NOMO-1 (cell line): ENCODE data around the gene HES3.

Source experiments
- DNase-seq, 2 experiments: peaks; one replicate each; lab custom pipeline; 2025; ENCODE audit not compliant: unreplicated experiment in 2 of 2; lab: John Stamatoyannopoulos, UW

The HES3 gene

GRCh38 chr1:6276811-6277555 is 33.0 kb downstream of the HES3 start:
- DNase-seq, result no peak

GRCh38 chr1:6278263-6278662 is 34.3 kb downstream of the HES3 start:
- no peak for DNase-seq

- no peak for DNase-seq
Measured at GRCh38 chr1:6279066-6279465, 35.1 kb downstream of the HES3 start.

- DNase-seq, result no peak
Measured at GRCh38 chr1:6279613-6280383, 35.8 kb downstream of the HES3 start.

GRCh38 chr1:6280761-6281451 is 36.9 kb downstream of the HES3 start:
- DNase-seq, result no peak

- DNase-seq, result no peak
Measured at GRCh38 chr1:6281511-6282402, 37.8 kb downstream of the HES3 start.

GRCh38 chr1:6282577-6283270 is 38.7 kb downstream of the HES3 start:
- no peak for DNase-seq

- DNase-seq, result no peak
Measured at GRCh38 chr1:6285336-6285735, 41.4 kb downstream of the HES3 start.

GRCh38 chr1:6286266-6286665 is 42.3 kb downstream of the HES3 start:
- DNase-seq, result no peak

GRCh38 chr1:6287029-6287428 is 43.0 kb downstream of the HES3 start:
- DNase-seq, result no peak

- DNase-seq, result no peak
Measured at GRCh38 chr1:6287431-6287886, 43.5 kb downstream of the HES3 start.

- DNase-seq, result no peak
Measured at GRCh38 chr1:6288026-6288425, 44.0 kb downstream of the HES3 start.

- DNase-seq, result no peak
Measured at GRCh38 chr1:6288665-6289064, 44.7 kb downstream of the HES3 start.

GRCh38 chr1:6292102-6292501 is 48.1 kb downstream of the HES3 start:
- DNase-seq, result no peak

GRCh38 chr1:6294080-6294889 is 50.3 kb downstream of the HES3 start:
- no peak for DNase-seq

- DNase-seq, result no peak
Measured at GRCh38 chr1:6294890-6295556, 51.0 kb downstream of the HES3 start.
